ENCODE results near the gene ANO8. TPM values are rescaled to one million over a fixed set of nuclear protein-coding genes. Genes with fewer than 3 reads are reported as not detected.

ANO8 gene
- total and polyA plus RNA-seq, 12 donors = 4.4 to 78.0 (median 27.9) TPM

- intact Hi-C loops (cut with DNase I) = no loop called here
- TF ChIP-seq, protein P1, sequence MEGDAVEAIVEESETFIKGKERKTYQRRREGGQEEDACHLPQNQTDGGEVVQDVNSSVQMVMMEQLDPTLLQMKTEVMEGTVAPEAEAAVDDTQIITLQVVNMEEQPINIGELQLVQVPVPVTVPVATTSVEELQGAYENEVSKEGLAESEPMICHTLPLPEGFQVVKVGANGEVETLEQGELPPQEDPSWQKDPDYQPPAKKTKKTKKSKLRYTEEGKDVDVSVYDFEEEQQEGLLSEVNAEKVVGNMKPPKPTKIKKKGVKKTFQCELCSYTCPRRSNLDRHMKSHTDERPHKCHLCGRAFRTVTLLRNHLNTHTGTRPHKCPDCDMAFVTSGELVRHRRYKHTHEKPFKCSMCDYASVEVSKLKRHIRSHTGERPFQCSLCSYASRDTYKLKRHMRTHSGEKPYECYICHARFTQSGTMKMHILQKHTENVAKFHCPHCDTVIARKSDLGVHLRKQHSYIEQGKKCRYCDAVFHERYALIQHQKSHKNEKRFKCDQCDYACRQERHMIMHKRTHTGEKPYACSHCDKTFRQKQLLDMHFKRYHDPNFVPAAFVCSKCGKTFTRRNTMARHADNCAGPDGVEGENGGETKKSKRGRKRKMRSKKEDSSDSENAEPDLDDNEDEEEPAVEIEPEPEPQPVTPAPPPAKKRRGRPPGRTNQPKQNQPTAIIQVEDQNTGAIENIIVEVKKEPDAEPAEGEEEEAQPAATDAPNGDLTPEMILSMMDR (IDR thresholded peaks at IDR 0.05) = no peak
- TF ChIP-seq POLR2A (IDR thresholded peaks at IDR 0.05) = no peak
- no peak overlapping the region for H3K4me3 ChIP-seq
- WGBS, 4 donors = 74 to 82% (median 79%) methylated on average over 8 of the region's 8 CpGs
- H3K9me3 ChIP-seq (replicated peaks in 1 of 3) = no peaks in the 10 kb centered on the region
- no peak overlapping the region for H3K27ac ChIP-seq
- DNase-seq = no peak
- H3K4me1 ChIP-seq (replicated peaks in 1 of 2) = peaks cover 0 to 6% of the 10 kb centered on the region in 2 donors
- H3K27me3 ChIP-seq = no peaks in the 10 kb centered on the region
- no peaks in the 10 kb centered on the region for H3K36me3 ChIP-seq (replicated peaks in 1 of 2)
These were observed 18.7 kb upstream of the ANO8 start for GRCh38 chr19:17353386-17353785.

DNA sequence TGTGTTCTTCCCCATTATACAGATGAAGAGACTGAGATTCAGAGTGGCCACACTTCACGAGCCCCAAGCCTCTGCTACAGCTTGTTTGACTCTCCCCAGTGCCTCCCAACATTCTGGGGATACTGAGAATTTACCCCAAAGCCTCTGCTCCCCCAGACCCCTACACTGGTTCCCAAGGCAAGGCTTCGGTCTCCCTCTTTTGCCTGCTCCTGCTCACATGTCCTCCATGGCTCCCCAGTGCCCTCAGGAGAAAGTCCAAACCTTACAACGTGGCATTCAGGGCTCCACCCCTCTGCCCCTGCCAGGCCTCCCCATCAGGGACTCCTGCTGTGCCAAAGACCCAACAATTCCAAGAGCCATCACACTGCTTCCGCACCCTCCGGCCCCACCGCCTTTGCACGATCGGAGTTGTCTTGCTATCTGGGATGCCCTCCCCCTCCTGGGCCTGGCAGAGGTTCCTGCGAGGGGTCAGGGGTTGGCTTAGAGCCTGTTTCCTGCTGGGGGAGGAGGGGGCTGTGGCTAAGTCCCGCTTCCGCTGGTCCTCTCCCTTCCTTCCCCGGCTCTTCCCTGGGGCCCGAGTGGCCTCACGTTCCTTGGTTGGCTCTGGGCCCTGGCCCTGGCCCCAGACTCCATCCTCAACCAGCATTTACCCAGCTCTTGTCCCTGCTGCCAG, 18.1 kb upstream of the ANO8 start:
- intact Hi-C loops (cut with DNase I) = no loop called here
- Histone ChIP-seq H3K4me3 (no peak overlapping the region), H3K9me3 (replicated peaks in 1 of 3) (no peaks in the 10 kb centered on the region), H3K4me1 (replicated peaks in 1 of 2) (peaks cover 0 to 13% of the 10 kb centered on the region in 2 donors), H3K27me3 (no peaks in the 10 kb centered on the region), H3K27ac (no peak overlapping the region), H3K36me3 (replicated peaks in 1 of 2) (no peaks in the 10 kb centered on the region)
- WGBS, 4 donors = 43 to 69% (median 53%) methylated on average over 7 to 14 of the region's 14 CpGs
- DNase-seq = peak in 1 of 7 donors; percentile 49
- TF ChIP-seq, protein P1 (IDR thresholded peaks at IDR 0.05) = no peak
- TF ChIP-seq POLR2A (IDR thresholded peaks at IDR 0.05) = no peak

- DNase-seq = peak in 1 of 7 donors; percentile 51
- no peak for TF ChIP-seq POLR2A (IDR thresholded peaks at IDR 0.05)
- TF ChIP-seq, protein P1 (IDR thresholded peaks at IDR 0.05) = no peak
- WGBS, 4 donors = 83 to 89% (median 84%) methylated on average over 37 to 45 of the region's 45 CpGs
- Histone ChIP-seq H3K9me3 (replicated peaks in 1 of 3) (no peaks in the 10 kb centered on the region), H3K27ac (no peak overlapping the region), H3K4me1 (replicated peaks in 1 of 2) (peaks cover 0 to 21% of the 10 kb centered on the region in 2 donors), H3K27me3 (no peaks in the 10 kb centered on the region), H3K36me3 (replicated peaks in 1 of 2) (no peaks in the 10 kb centered on the region), H3K4me3 (no peak overlapping the region)
- intact Hi-C loops (cut with DNase I) = no loop called here
These were observed 17.3 kb upstream of the ANO8 start for GRCh38 chr19:17351815-17352435.

DNA sequence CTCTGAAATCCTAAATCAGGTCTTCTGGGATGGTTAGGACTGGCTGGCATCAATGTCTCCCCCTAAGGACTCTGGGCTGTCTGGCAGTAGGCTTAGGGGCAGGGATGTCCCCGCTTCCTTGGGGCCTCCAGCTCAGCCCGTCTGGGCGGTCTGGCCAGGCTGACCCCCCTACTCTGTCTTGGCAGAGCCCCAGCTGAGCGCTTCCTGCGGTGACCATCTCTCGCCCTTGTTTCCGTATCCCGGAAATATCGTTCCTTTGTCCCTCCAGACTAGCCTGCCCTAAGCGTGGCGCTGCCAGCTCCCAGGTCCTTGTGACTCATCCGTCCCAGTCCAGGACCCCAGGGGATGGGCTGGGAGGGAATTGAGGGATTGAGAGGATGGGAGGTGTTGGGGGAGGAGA, 14.0 kb upstream of the ANO8 start:
- H3K27me3 ChIP-seq = no peaks in the 10 kb centered on the region
- no peaks in the 10 kb centered on the region for H3K36me3 ChIP-seq (replicated peaks in 1 of 2)
- H3K27ac ChIP-seq = peak overlapping the region in 2 of 5 donors; percentile 17 to 58
- H3K4me3 ChIP-seq = peak overlapping the region in 1 of 4 donors; percentile 25
- 0 to 4% (median 0%) methylated on average over 5 to 12 of the region's 12 CpGs for WGBS, 4 donors
- peaks cover 0 to 26% of the 10 kb centered on the region in 2 donors for H3K4me1 ChIP-seq (replicated peaks in 1 of 2)
- intact Hi-C loops (cut with DNase I) = loop anchor here in 1 of 2 donors (5.0 kb wide), 1 partner anchor 39 kb away; no protein-coding TSS in a partner anchor
- DNase-seq = peak; percentile 50 to 85 (median 71)
- TF ChIP-seq POLR2A (IDR thresholded peaks at IDR 0.05) = no peak
- TF ChIP-seq, protein P1 (IDR thresholded peaks at IDR 0.05) = no peak
- H3K9me3 ChIP-seq (replicated peaks in 1 of 3) = no peaks in the 10 kb centered on the region

Data from adrenal gland (tissue), 12 donors.